Ishikawa (cell line): ENCODE results near the gene TNS3.

Experiments
- EGR1 ChIP-seq: IDR thresholded peaks from 2 replicates; pipeline ENCODE4 v1.6.1; 2012
- EP300 ChIP-seq: IDR thresholded peaks from 2 replicates; pipeline ENCODE4 v1.6.1; 2012; ENCODE audit warnings: borderline replicate concordance
- FOXM1 ChIP-seq: IDR thresholded peaks from 2 replicates; pipeline ENCODE4 v1.6.1; 2012; ENCODE audit warnings: low read depth, borderline replicate concordance
- MAX ChIP-seq: IDR thresholded peaks from 2 replicates; pipeline ENCODE4 v1.6.1; 2012
- RAD21 ChIP-seq: IDR thresholded peaks from 2 replicates; pipeline ENCODE4 v1.6.1; 2012; ENCODE audit warnings: low read depth
- REST ChIP-seq: IDR thresholded peaks from 2 replicates; pipeline ENCODE4 v1.6.1; 2012; ENCODE audit warnings: low read depth, mild to moderate bottlenecking
- TAF1 ChIP-seq: IDR thresholded peaks from 2 replicates; pipeline ENCODE4 v1.6.1; 2012; ENCODE audit warnings: low read depth, mild to moderate bottlenecking
- TCF12 ChIP-seq: IDR thresholded peaks from 2 replicates; pipeline ENCODE4 v1.6.1; 2012; ENCODE audit warnings: low read depth
- TEAD4 ChIP-seq: IDR thresholded peaks from 2 replicates; pipeline ENCODE4 v1.6.1; 2012
- YY1 ChIP-seq: IDR thresholded peaks from 2 replicates; pipeline ENCODE4 v1.6.1; 2012; ENCODE audit warnings: low read depth
- ZBTB7A ChIP-seq: IDR thresholded peaks from 2 replicates; pipeline ENCODE4 v1.6.1; 2012; ENCODE audit warnings: low read depth

DNA sequence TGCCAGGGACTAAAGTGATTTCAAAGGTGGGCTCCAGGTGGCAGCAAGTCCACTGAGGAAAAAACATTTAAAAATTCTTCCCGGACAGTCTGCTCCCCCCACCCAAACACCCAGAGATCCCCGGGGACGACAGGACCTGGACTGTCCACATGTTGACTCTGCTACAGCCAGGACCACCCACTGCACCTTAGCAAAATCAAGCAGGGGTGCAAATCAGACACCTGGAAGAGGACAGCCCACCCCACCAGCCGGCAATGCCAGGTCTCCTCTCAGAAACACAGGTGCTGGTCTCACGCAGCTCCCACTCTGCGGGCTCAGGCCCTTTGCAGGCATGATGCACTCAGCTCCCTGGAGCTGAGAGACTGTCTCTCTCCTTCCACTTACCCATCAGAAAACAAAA is 251.9 kb downstream of the TNS3 start:
- no peak for TF ChIP-seq ZBTB7A
- TF ChIP-seq MAX, result no peak
- no peak for TF ChIP-seq RAD21
- no peak for TF ChIP-seq TAF1
- no peak for TF ChIP-seq EGR1
- no peak for TF ChIP-seq REST
- no peak for TF ChIP-seq YY1
- no peak for TF ChIP-seq EP300
- TF ChIP-seq FOXM1, result no peak
- no peak for TF ChIP-seq TCF12
- TF ChIP-seq TEAD4, result no peak
